Activated CD4-positive, alpha-beta T cell treated with anti-CD3 and anti-CD28 coated beads, Interleukin-2, Interleukin-6, amounts not matched to agents 100 ng/mL and 50 ng/mL, durations not matched to agents 16 hours and 8 hours (primary cell): ENCODE measurements around the gene CSRNP3.
"Not testable (repeated sequence)": the region's sequence is repeated elsewhere in the genome, so short reads cannot be mapped to it uniquely, and the experiment has no call there.

Experiments used
- DNase-seq: peaks from one replicate; pipeline ENCODE4 v3.0.0-alpha.2; 2020

Gene CSRNP3

GRCh38 chr2:165558832-165559231, 89.3 kb downstream of the CSRNP3 start:
- no peak for DNase-seq

DNA sequence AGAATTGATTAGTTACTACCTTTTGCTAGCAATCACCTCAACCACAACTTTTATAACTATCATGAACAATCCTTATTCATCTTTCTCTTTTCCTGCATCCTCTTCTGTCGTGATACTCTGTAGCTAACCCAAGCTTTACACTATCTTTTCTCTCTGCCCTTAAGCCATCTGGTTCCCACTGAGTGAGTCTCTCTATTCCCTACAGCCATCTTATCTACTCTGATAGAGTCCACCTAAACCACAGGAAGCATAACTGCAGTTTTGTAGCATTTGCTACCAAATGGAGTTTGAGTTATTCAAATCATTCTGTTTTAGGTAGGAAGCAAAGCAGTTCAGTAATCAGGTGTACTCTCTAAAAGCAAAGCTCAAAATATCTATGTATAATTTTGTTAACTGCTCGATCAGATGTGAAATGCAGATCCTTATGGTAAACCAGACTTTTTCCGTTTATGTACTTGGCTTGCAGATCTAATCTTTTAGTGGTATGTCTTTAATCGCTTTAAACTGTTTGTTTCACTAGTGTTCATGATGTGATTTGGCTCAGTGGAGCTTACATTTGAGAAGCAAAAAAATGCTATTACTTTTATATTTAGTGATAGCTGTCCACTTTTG, 91.0 kb downstream of the CSRNP3 start:
- DNase-seq, result no peak

GRCh38 chr2:165561516-165561915, 92.0 kb downstream of the CSRNP3 start:
- DNase-seq, result no peak

GRCh38 chr2:165562233-165562632, 92.7 kb downstream of the CSRNP3 start:
- no peak for DNase-seq

DNA sequence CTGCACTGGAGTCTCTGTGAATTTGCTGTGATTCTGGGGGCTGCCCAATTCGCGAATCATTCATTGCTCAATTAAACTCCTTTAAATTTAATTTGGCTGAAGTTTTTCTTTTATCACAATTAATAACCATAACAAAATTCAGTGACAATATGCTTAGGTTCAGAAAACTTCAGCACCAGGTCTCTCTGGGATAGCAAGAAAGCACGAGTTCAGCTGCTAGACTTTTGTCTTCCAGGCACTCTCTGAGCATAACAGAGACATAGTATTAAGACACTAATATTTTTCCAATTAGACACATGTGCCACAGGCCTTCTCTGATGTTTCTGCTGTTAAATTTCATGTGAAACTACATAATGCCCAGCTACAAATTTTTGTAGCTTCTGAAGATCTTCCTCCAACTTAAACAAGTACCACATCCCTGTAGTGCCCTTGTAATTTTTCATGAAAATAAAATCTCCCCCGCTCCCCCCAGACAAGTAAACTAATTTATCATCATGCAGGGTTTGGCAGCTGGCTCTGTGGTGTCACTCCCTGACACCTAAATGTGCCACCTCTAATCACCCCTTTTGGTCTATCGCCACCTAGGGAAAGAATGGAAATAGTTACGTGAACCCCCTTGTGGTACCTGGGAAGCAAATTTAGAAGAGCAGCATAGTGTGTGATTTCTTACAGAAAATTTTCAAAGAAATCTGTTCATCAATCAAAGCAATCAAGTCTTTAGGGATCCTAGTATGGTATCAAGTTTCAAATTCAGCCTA, 94.1 kb downstream of the CSRNP3 start:
- peak; percentile 5 for DNase-seq

DNA sequence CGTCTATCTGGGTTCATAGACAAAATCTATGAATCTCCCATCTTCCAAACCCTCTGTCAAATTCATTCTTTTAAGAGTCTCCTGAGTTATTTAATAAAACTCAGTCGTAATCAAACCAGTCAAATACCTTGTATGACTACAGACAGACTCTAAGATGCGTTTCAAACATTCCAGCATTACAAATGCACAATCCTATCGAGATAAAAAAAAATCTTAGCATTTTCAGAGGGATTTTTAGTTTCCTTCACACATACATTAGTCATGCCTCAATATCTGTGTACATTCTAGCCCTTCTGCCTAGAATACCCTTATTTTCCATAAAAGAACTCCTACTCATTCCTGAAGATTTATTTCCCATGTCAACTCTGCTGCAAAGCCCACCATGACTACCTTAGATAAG, 96.5 kb downstream of the CSRNP3 start:
- DNase-seq, result no peak

GRCh38 chr2:165567273-165567672, 97.8 kb downstream of the CSRNP3 start:
- DNase-seq, result no peak

- no peak for DNase-seq
These were observed 98.9 kb downstream of the CSRNP3 start for GRCh38 chr2:165568361-165568760.

- no peak for DNase-seq
These were observed 102.0 kb downstream of the CSRNP3 start for GRCh38 chr2:165571477-165571876.

- DNase-seq, result no peak
These were observed 102.7 kb downstream of the CSRNP3 start for GRCh38 chr2:165572151-165572550.

DNA sequence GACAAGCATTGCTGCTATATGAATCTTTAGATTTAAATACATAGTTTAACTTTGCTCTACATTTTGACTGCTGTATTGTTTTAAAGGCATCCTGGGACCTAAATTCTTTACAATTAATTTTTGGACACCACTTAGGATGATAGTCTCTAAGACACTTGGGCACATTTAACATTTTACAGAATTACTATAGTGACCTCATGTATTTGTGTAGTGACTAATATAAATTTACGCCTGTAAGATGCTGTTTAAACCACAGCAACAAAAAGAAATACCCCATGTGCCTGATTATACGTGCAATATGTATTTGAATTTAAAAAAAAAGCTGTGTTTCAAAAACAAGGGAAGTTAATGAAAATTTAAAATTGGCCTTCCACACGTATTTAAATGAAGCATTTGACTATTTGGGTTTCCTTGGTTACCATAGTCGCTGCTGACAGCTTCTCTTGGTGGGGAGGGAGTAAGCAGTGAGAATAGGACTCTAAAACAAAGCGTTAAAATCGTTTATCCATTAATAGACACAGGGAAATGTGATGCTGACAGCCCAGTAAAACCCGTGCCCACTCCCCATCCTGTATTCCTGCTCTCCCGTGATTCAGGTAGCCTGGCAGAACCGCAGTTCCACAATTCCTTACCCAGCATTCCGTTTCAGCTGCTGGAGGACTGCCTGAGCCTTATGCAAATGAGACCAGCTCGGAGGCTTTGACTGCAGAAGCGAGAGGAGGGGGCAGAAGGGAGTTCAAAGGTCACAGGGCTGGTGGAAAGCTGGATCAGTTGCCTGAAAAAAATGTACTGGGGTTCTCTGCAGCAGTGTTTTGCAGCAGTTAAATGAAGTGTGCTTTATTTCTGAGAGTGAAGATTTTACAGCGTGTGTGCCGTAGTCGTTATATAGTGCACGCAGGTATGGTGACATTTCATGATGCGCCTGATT, 104.3 kb downstream of the CSRNP3 start:
- DNase-seq, result no peak

GRCh38 chr2:165575044-165575615, 105.6 kb downstream of the CSRNP3 start:
- DNase-seq, result no peak

DNA sequence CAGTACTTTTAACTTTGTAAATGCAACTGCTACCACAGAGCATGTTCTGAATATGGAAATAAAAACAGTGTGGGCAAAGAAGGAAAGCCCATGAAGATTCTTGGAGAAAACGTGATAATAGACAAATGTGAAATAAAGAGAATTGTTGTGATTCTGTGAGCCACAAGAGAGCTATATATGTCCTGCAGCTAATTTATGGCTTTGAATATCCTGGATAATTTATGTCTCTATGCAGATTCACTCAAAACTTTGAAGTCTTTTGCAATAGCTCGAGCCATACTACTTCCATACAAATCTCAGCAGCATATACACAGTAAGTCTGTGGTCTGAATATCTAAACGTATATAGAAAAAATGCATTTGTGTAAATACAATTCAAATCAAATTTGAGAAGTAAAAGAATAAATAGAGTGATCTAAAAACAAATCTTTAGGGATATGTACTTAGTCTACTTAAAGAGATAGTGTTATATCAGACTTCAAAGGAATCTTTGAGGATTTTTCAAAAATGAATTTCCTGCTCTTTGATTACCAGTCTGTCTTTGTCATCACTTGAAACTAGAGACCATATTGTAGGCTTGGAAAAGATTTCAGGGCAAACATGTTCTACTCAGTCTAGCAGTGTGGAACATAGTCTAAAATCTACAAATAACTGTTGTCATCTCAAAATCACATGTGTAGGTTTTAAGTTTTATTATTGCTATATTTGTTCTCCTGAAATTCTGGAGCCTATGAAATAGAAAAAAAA, 107.1 kb downstream of the CSRNP3 start:
- DNase-seq, result no peak

DNA sequence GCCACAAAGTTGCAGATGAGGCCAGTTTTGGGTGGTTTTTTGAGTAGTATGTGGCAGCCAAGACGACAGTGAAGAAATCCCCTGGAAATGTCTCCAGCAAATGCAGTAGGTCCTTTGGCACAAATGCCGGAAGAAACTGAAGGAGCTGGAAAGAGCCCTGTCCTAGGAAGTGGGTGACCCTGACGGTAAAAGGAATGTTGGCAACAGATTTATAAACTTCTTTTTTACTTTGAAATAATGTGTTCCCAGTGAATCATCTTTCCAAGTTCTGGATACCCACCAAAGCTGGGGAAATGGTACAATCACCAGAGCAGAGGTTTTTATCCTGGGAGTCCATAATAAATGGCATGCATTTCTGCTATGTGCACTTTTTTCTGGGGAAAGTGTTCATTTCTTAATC, 112.9 kb downstream of the CSRNP3 start:
- DNase-seq, result no peak

- DNase-seq, result no peak
These were observed 113.5 kb downstream of the CSRNP3 start for GRCh38 chr2:165582863-165583506.

GRCh38 chr2:165584126-165584654, 114.7 kb downstream of the CSRNP3 start:
- DNase-seq, result no peak

GRCh38 chr2:165586019-165586418, 116.5 kb downstream of the CSRNP3 start:
- no peak for DNase-seq

DNA sequence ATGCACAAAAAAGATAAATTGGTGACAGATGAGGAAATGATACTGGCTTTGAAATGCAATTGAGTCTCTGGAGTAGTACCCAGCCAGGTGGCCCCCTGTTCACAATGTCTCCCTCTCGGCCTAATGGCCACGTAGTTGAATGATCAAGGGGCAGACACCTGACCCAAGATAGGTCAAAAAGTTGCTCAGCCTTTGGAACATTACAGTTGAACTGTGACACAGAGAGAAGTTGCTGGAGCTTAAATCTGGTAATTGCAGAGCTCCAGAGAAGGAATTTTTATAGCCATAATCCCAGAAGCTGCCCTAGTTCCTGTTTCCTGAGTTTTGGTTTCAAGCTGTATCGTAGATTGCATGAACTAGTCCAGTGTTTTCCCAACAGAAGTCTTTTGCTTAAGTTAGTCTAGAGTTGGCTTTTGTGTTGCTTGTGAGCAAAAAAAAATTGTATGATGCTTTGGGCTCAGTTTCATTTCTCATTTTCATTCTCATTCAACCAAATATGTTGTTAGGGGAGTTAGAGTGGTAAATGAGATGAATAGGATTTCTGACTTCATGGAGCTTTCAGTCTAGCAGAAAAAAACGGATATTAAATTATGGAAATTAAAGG, 117.9 kb downstream of the CSRNP3 start:
- DNase-seq, result no peak

DNA sequence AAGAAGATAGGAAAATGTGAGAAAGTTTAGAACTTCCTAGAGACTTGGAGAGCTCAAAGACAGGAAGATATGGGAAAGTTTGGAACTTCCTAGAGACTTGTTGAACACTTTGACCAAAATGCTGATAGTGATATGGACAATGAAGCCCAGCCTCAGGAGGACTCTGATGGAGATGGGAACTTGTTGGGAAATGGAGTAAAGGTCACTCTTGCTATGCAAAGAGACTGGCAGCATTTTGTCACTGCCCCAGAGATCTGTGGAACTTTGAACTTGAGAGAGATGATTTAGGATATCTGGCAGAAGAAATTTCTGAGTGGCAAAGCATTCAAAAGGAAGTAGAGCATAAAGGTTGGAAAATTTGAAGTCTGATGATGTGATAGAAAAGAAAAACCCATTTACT, 121.5 kb downstream of the CSRNP3 start:
- not testable (repeated sequence) for DNase-seq

- DNase-seq, result no peak
These were observed 123.6 kb downstream of the CSRNP3 start for GRCh38 chr2:165593081-165593480.

- no peak for DNase-seq
These were observed 124.9 kb downstream of the CSRNP3 start for GRCh38 chr2:165594231-165594934.
